Smooth muscle cell (in vitro differentiated cells): ENCODE results near the gene ADIPOR1. TPM values are rescaled to one million over a fixed set of nuclear protein-coding genes. Genes with fewer than 3 reads are reported as not detected.

Experiments
- DNase-seq: peaks from one replicate; lab custom pipeline; 2025; ENCODE audit not compliant: unreplicated experiment; lab: John Stamatoyannopoulos, UW
- H2AFZ ChIP-seq: fragments of 200-600 bp; sonication (generic); 2 replicates; pipeline ENCODE4 v1.6.0; 2016; ENCODE audit warnings: antibody characterized with exemption, low read depth, mild to moderate bottlenecking
- H3F3A ChIP-seq: fragments of 200-600 bp; sonication (generic); 2 replicates; pipeline ENCODE4 v1.6.0; 2017; ENCODE audit warnings: antibody characterized with exemption, low read depth
- H3K27ac ChIP-seq: fragments of 200-600 bp; sonication (generic); 2 replicates; pipeline ENCODE4 v1.5.1; 2016; ENCODE audit warnings: low read depth, mild to moderate bottlenecking
- H3K27me3 ChIP-seq: fragments of 200-600 bp; sonication (generic); 2 replicates; pipeline ENCODE4 v1.6.1; 2016; ENCODE audit warnings: low read depth, mild to moderate bottlenecking
- H3K36me3 ChIP-seq: fragments of 200-600 bp; sonication (generic); 2 replicates; pipeline ENCODE4 v1.5.1; 2016; ENCODE audit warnings: low read depth
- H3K4me1 ChIP-seq: fragments of 200-600 bp; sonication (generic); 2 replicates; pipeline ENCODE4 v1.5.1; 2016; ENCODE audit warnings: low read depth
- H3K4me2 ChIP-seq: fragments of 200-600 bp; sonication (generic); 2 replicates; pipeline ENCODE4 v1.6.0; 2016; ENCODE audit warnings: mild to moderate bottlenecking
- H3K4me3 ChIP-seq: fragments of 200-600 bp; sonication (generic); 2 replicates; pipeline ENCODE4 v1.5.1; 2016; ENCODE audit warnings: mild to moderate bottlenecking
- H3K79me2 ChIP-seq: fragments of 200-600 bp; sonication (generic); 2 replicates; pipeline ENCODE4 v1.6.0; 2016; ENCODE audit warnings: low read depth, mild to moderate bottlenecking
- H3K9ac ChIP-seq: fragments of 200-600 bp; sonication (generic); 2 replicates; pipeline ENCODE4 v1.6.0; 2016; ENCODE audit warnings: low read depth
- H3K9me3 ChIP-seq: fragments of 200-600 bp; sonication (generic); replicated peaks from 2 replicates; pipeline ENCODE4 v1.5.1; 2016; ENCODE audit warnings: low read depth
- H4K20me1 ChIP-seq: fragments of 200-600 bp; sonication (generic); 2 replicates; pipeline ENCODE4 v1.6.0; 2016; ENCODE audit warnings: low read depth
- CTCF ChIP-seq: fragments of 200-600 bp; sonication (generic); IDR thresholded peaks from 2 replicates; pipeline ENCODE4 v1.5.1; 2017; ENCODE audit warnings: borderline replicate concordance, mild to moderate bottlenecking, antibody characterized with exemption; ENCODE audit not compliant: insufficient read depth, poor library complexity, severe bottlenecking
- WGBS: methylation state at CpG from one replicate; pipeline ENCODE4 v1.1.7; 2016; ENCODE audit warnings: low lambda C conversion rate; 5-methylcytosine and 5-hydroxymethylcytosine counted together
- polyA plus RNA-seq: library from polyadenylated mRNA; unstranded; fragments of >200 nt; fragmentation: Nextera tagmentation; extraction: Ambion mirVana; gene quantifications from 2 replicates; pipeline ENCODE4 v1.2.1, GENCODE V29; 2016
- total RNA-seq: library from RNA; depleted of rRNA; stranded (reverse); fragments of >200 nt; gene quantifications from 2 replicates; pipeline ENCODE4 v1.2.3, GENCODE V29; 2014

ADIPOR1 gene
- total and polyA plus RNA-seq, 2 experiments from 2014 or later, result 132 to 146 TPM

DNA sequence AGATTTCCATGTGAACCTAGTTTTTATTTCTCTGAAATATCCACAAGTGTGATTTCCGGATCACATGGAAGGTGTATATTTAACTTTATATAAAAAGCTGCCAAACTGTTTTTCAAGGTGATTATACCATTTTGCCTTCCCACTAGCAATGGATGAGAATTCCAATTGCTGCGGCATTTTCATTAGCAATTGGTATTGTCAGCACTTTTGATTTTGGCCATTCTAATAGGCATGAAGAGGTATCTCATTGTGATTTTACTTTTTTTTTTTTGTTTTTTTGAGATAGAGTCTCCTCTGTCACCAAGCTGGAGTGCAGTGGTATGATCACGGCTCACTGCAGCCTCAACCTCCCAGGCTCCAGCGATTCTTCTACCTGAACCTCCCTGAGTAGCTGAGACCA is 13.9 kb upstream of the ADIPOR1 start:
- Histone ChIP-seq H2AFZ (no peak overlapping the region), H3K4me3 (no peak overlapping the region), H3K79me2 (no peaks in the 10 kb centered on the region), H3K27ac (no peak overlapping the region), H3K36me3 (no peaks in the 10 kb centered on the region), H3K4me2 (no peak overlapping the region), H3K9ac (no peak overlapping the region), H3K9me3 (no peaks in the 10 kb centered on the region), H3K4me1 (peaks cover 8% of the 10 kb centered on the region), H3F3A (no peaks in the 10 kb centered on the region), H4K20me1 (no peaks in the 10 kb centered on the region), H3K27me3 (peaks cover 35% of the 10 kb centered on the region)
- WGBS, result 68% methylated on average over 4 of the region's 4 CpGs
- no peak for TF ChIP-seq CTCF
- DNase-seq, result no peak

DNA sequence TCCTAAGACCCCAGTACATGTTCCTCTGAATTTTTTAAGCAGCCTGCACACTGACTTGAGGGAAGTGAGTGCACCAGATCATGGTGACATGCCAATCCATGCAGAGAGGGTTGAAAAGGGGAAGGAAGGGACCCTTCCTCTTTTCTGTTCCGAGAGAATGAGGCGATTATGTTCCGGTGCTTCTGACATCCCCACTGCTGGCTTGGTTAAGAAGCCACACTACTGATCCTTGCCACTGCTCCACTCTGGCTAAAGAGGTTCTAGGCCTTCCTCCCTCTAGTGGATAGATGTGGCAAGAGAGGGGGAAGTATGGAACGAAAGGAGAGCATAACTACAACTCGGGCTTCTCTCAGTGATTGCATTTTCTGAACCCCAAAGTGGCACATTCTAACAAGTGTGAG is 10.8 kb upstream of the ADIPOR1 start:
- Histone ChIP-seq H3K9ac (no peak overlapping the region), H3K79me2 (no peaks in the 10 kb centered on the region), H3K27ac (no peak overlapping the region), H4K20me1 (no peaks in the 10 kb centered on the region), H3K4me3 (no peak overlapping the region), H3F3A (peaks cover 4% of the 10 kb centered on the region), H3K9me3 (no peaks in the 10 kb centered on the region), H3K27me3 (peaks cover 14% of the 10 kb centered on the region), H3K4me2 (no peak overlapping the region), H3K4me1 (peaks cover 11% of the 10 kb centered on the region), H2AFZ (peak overlapping the region; percentile 5), H3K36me3 (no peaks in the 10 kb centered on the region)
- WGBS, result 40% methylated on average over 5 of the region's 5 CpGs
- no peak for DNase-seq
- peak; percentile 51 for TF ChIP-seq CTCF

GRCh38 chr1:202968351-202968750 is 10.2 kb upstream of the ADIPOR1 start:
- peaks cover 9% of the 10 kb centered on the region for H3K27me3 ChIP-seq
- no peak overlapping the region for H3K27ac ChIP-seq
- no peaks in the 10 kb centered on the region for H4K20me1 ChIP-seq
- no peak overlapping the region for H3K9ac ChIP-seq
- peaks cover 11% of the 10 kb centered on the region for H3K4me1 ChIP-seq
- no peaks in the 10 kb centered on the region for H3K9me3 ChIP-seq
- TF ChIP-seq CTCF, result no peak
- 79% methylated on average over 3 of the region's 3 CpGs for WGBS
- no peaks in the 10 kb centered on the region for H3K79me2 ChIP-seq
- H3F3A ChIP-seq, result peaks cover 4% of the 10 kb centered on the region
- no peak for DNase-seq
- H3K4me3 ChIP-seq, result peak overlapping the region; percentile 97
- H2AFZ ChIP-seq, result peak overlapping the region; percentile 89
- peak overlapping the region; percentile 97 for H3K4me2 ChIP-seq
- no peaks in the 10 kb centered on the region for H3K36me3 ChIP-seq

GRCh38 chr1:202967684-202968281 is 9.7 kb upstream of the ADIPOR1 start:
- peaks cover 7% of the 10 kb centered on the region for H3K27me3 ChIP-seq
- no peak overlapping the region for H3K27ac ChIP-seq
- peaks cover 11% of the 10 kb centered on the region for H3K4me1 ChIP-seq
- H2AFZ ChIP-seq, result peak overlapping the region; percentile 89
- DNase-seq, result no peak
- WGBS, result 6% methylated on average over 21 of the region's 21 CpGs
- H3K9me3 ChIP-seq, result no peaks in the 10 kb centered on the region
- H3F3A ChIP-seq, result peaks cover 4% of the 10 kb centered on the region
- no peak for TF ChIP-seq CTCF
- peak overlapping the region; percentile 97 for H3K4me3 ChIP-seq
- no peaks in the 10 kb centered on the region for H4K20me1 ChIP-seq
- H3K36me3 ChIP-seq, result no peaks in the 10 kb centered on the region
- H3K9ac ChIP-seq, result peak overlapping the region; percentile 38
- no peaks in the 10 kb centered on the region for H3K79me2 ChIP-seq
- H3K4me2 ChIP-seq, result peak overlapping the region; percentile 97
